ENCODE data around the gene C19orf25.
"Not testable (repeated sequence)": the region's sequence is repeated elsewhere in the genome, so short reads cannot be mapped to it uniquely, and the experiment has no call there.

C19orf25 gene

GRCh38 chr19:1445932-1446712 lies 32.9 kb downstream of the C19orf25 start:
- DNase-seq, result no peak

GRCh38 chr19:1445185-1445931 lies 33.7 kb downstream of the C19orf25 start:
- peak; percentile 35 to 85 for DNase-seq

- no peak for DNase-seq
These were observed 37.2 kb downstream of the C19orf25 start for GRCh38 chr19:1441677-1442438.

GRCh38 chr19:1441022-1441426 lies 38.0 kb downstream of the C19orf25 start:
- no peak for DNase-seq

- DNase-seq, result no peak
These were observed 38.6 kb downstream of the C19orf25 start for GRCh38 chr19:1440418-1440801.

GRCh38 chr19:1439525-1440417 lies 39.2 kb downstream of the C19orf25 start:
- DNase-seq, result not testable (repeated sequence)

- no peak for DNase-seq
These were observed 40.1 kb downstream of the C19orf25 start for GRCh38 chr19:1438933-1439354.

GRCh38 chr19:1438035-1438932 lies 40.7 kb downstream of the C19orf25 start, which contains the start of gene RPS15:
Gene RPS15, plus strand, starts transcription at chr19:1438396. Its CDS starts 30 bp downstream, at chr19:1438426.
- DNase-seq, result peak; percentile 89 to 97

- no peak for DNase-seq
These were observed 41.4 kb downstream of the C19orf25 start for GRCh38 chr19:1437609-1438008.

GRCh38 chr19:1435378-1435989 lies 43.5 kb downstream of the C19orf25 start:
- DNase-seq, result peak; percentile 13 to 22

- DNase-seq, result no peak
These were observed 44.4 kb downstream of the C19orf25 start for GRCh38 chr19:1434577-1435060.

GRCh38 chr19:1434040-1434366 lies 45.0 kb downstream of the C19orf25 start:
- no peak for DNase-seq

GRCh38 chr19:1433119-1434039 lies 45.6 kb downstream of the C19orf25 start:
- no peak for DNase-seq

GRCh38 chr19:1432507-1432887 lies 46.5 kb downstream of the C19orf25 start:
- no peak for DNase-seq

GRCh38 chr19:1431759-1432506 lies 47.1 kb downstream of the C19orf25 start:
- no peak for DNase-seq

- DNase-seq, result no peak
These were observed 48.8 kb downstream of the C19orf25 start for GRCh38 chr19:1430246-1430645.

- no peak for DNase-seq
These were observed 49.3 kb downstream of the C19orf25 start for GRCh38 chr19:1429750-1430149.

GRCh38 chr19:1428738-1429391 lies 50.1 kb downstream of the C19orf25 start:
- DNase-seq, result no peak
